Measurements from ENCODE around the gene CACNA2D3.

DNA sequence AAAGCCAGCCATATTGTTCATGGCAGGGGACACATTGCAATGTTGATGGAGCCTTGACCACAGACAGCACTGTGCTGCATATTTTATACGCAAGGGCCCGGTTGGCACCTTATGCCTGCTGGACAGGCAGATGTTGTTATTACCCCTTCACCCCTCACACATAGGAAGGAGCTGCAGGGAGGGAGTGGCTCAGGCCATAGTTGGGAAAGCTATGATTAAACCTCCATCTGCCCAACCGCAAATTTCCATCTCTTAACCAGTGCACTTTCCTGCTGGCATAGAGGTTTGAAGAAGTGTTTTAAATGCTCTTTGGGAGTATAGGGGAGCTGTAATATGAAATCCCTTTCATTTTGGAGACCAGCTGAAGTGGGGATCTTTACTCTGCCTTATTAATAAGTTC lies 224.7 kb downstream of the CACNA2D3 start:
- TF ChIP-seq, protein P1, sequence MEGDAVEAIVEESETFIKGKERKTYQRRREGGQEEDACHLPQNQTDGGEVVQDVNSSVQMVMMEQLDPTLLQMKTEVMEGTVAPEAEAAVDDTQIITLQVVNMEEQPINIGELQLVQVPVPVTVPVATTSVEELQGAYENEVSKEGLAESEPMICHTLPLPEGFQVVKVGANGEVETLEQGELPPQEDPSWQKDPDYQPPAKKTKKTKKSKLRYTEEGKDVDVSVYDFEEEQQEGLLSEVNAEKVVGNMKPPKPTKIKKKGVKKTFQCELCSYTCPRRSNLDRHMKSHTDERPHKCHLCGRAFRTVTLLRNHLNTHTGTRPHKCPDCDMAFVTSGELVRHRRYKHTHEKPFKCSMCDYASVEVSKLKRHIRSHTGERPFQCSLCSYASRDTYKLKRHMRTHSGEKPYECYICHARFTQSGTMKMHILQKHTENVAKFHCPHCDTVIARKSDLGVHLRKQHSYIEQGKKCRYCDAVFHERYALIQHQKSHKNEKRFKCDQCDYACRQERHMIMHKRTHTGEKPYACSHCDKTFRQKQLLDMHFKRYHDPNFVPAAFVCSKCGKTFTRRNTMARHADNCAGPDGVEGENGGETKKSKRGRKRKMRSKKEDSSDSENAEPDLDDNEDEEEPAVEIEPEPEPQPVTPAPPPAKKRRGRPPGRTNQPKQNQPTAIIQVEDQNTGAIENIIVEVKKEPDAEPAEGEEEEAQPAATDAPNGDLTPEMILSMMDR (IDR thresholded peaks at IDR 0.05; ENCODE audit: low read length) = no peak
- no peak for TF ChIP-seq EZH2phosphoT487 (IDR thresholded peaks at IDR 0.05; ENCODE audit: low read length)
